Tibial artery (tissue), 4 donors: ENCODE measurements around the gene LYST.

Source experiments
- DNase-seq, 2 donors: peaks; one replicate each; pipeline ENCODE4 v3.0.0-alpha.2; 2019
- H3K27ac ChIP-seq, 2 donors: fragments of 200-600 bp; sonication (generic) in 1 of 2; 1 replicate in 1 of 2; 2 replicates in 1 of 2; pipeline ENCODE4 v1.5.1; 2018 to 2019; ENCODE audit warnings: mild to moderate bottlenecking in 1 of 2
- H3K27me3 ChIP-seq, 2 donors: fragments of 200-600 bp; sonication (generic) in 1 of 2; one replicate each; pipeline versions ENCODE4 v1.5.1 to v1.6.0; 2016 to 2019
- H3K36me3 ChIP-seq, 3 donors: fragments of 200-600 bp; sonication (generic) in 2 of 3; one replicate each; pipeline ENCODE4 v1.5.1; 2016 to 2019; ENCODE audit warnings: mild to moderate bottlenecking in 2 of 3
- H3K4me1 ChIP-seq, 4 donors: fragments of 200-600 bp; sonication (generic) in 2 of 4; 1 replicate in 3 of 4; 2 replicates in 1 of 4; pipeline ENCODE4 v1.5.1; 2016 to 2019
- H3K4me3 ChIP-seq, 2 donors: fragments of 200-600 bp; sonication (generic) in 1 of 2; 1 replicate in 1 of 2; 2 replicates in 1 of 2; pipeline ENCODE4 v1.5.1; 2018 to 2019; ENCODE audit warnings: mild to moderate bottlenecking in 2 of 2
- H3K9me3 ChIP-seq, 3 donors: fragments of 200-600 bp; sonication (generic) in 1 of 3; one replicate each; pipeline ENCODE4 v1.5.1; 2016 to 2019
- CTCF ChIP-seq, 2 experiments: fragments of 200-600 bp in 1 of 2; fragments of 450-650 bp in 1 of 2; IDR thresholded peaks; one replicate each; pipeline ENCODE4 v1.5.1; 2017 to 2019; ENCODE audit warnings: antibody characterized with exemption in 2 of 2, mild to moderate bottlenecking in 1 of 2, moderate library complexity in 1 of 2
- intact Hi-C: fragments of 100-400 bp; cut with DNase I; formaldehyde crosslinking; loops from one replicate; pipeline ENCODE4 v1.15.0; 2023; ENCODE audit warnings: low total_unique reads

LYST gene

GRCh38 chr1:235902677-235903542, 36.2 kb upstream of the LYST start:
- intact Hi-C loops: no loop called here
- no peak for DNase-seq
- H3K4me3 ChIP-seq: no peak overlapping the region
- H3K4me1 ChIP-seq: no peaks in the 10 kb centered on the region
- no peaks in the 10 kb centered on the region for H3K36me3 ChIP-seq
- no peaks in the 10 kb centered on the region for H3K27me3 ChIP-seq
- no peaks in the 10 kb centered on the region for H3K9me3 ChIP-seq
- no peak for TF ChIP-seq CTCF (IDR thresholded peaks at IDR 0.05)
- no peak overlapping the region for H3K27ac ChIP-seq

- Histone ChIP-seq H3K4me1 (no peaks in the 10 kb centered on the region), H3K9me3 (no peaks in the 10 kb centered on the region), H3K4me3 (no peak overlapping the region), H3K27me3 (no peaks in the 10 kb centered on the region), H3K27ac (no peak overlapping the region), H3K36me3 (no peaks in the 10 kb centered on the region)
- DNase-seq: no peak
- intact Hi-C loops: no loop called here
- TF ChIP-seq CTCF (IDR thresholded peaks at IDR 0.05): no peak
These were observed 34.8 kb upstream of the LYST start for GRCh38 chr1:235901461-235901860.

GRCh38 chr1:235898126-235898525, 31.4 kb upstream of the LYST start:
- H3K9me3 ChIP-seq: no peaks in the 10 kb centered on the region
- intact Hi-C loops: no loop called here
- no peak for TF ChIP-seq CTCF (IDR thresholded peaks at IDR 0.05)
- DNase-seq: no peak
- H3K27me3 ChIP-seq: no peaks in the 10 kb centered on the region
- H3K4me1 ChIP-seq: no peaks in the 10 kb centered on the region
- no peaks in the 10 kb centered on the region for H3K36me3 ChIP-seq
- no peak overlapping the region for H3K27ac ChIP-seq
- no peak overlapping the region for H3K4me3 ChIP-seq

GRCh38 chr1:235893840-235894239, 27.1 kb upstream of the LYST start:
- DNase-seq: no peak
- H3K27ac ChIP-seq: no peak overlapping the region
- no peak overlapping the region for H3K4me3 ChIP-seq
- intact Hi-C loops: no loop called here
- no peaks in the 10 kb centered on the region for H3K9me3 ChIP-seq
- H3K27me3 ChIP-seq: no peaks in the 10 kb centered on the region
- no peaks in the 10 kb centered on the region for H3K36me3 ChIP-seq
- no peaks in the 10 kb centered on the region for H3K4me1 ChIP-seq
- no peak for TF ChIP-seq CTCF (IDR thresholded peaks at IDR 0.05)

- Histone ChIP-seq H3K4me3 (no peak overlapping the region), H3K9me3 (no peaks in the 10 kb centered on the region), H3K27me3 (no peaks in the 10 kb centered on the region), H3K36me3 (no peaks in the 10 kb centered on the region), H3K27ac (no peak overlapping the region), H3K4me1 (no peaks in the 10 kb centered on the region)
- intact Hi-C loops: no loop called here
- no peak for DNase-seq
- TF ChIP-seq CTCF (IDR thresholded peaks at IDR 0.05): no peak
These were observed 26.2 kb upstream of the LYST start for GRCh38 chr1:235892734-235893413.
